ENCODE data around the gene CTNNBL1. TPM values are rescaled to one million over a fixed set of nuclear protein-coding genes. Genes with fewer than 3 reads are reported as not detected.

Gene CTNNBL1
- total RNA-seq, 1 experiment from 2014 or later, result 71.2 TPM

GRCh38 chr20:37690626-37691369 lies 3.0 kb upstream of the CTNNBL1 start:
- intact Hi-C loops (cut with micrococcal nuclease; ENCODE audit: unreplicated experiment), result no loop called here
- Histone ChIP-seq H3K27ac (ENCODE audit: low read length) (no peak overlapping the region), H3K9me3 (ENCODE audit: control insufficient read depth, insufficient read depth, low read depth, low read length) (no peaks in the 10 kb centered on the region), H3K36me3 (ENCODE audit: control insufficient read depth, insufficient read depth, low read length) (peaks cover 6% of the 10 kb centered on the region; the same call in 1 of the 2 replicates), H3K4me1 (ENCODE audit: control insufficient read depth, insufficient read depth, low read length) (0 out of 2 replicates have a peak, but pooled peaks cover 5% of the 10 kb centered on the region), H3K4me3 (ENCODE audit: low read depth in 2 of 2, low read length in 2 of 2) (no peak overlapping the region), H3K27me3 (ENCODE audit: control insufficient read depth, insufficient read depth, low read length) (peaks cover 13% of the 10 kb centered on the region)
- BruUV-seq (replicated peaks), result no TSS peak
- ATAC-seq, result no peak
- DNase-seq (ENCODE audit: low read depth, low spot score), result no peak
- ChIA-PET POLR2A (no interaction called here), CTCF (no interaction called here)
- in situ Hi-C loops (cut with HindIII; ENCODE audit: low pct_unique_long_range_greater_than_20kb, low sequenced_read_pairs), result no loop called here
- TF ChIP-seq REST (IDR thresholded peaks at IDR 0.05; ENCODE audit: insufficient read depth in 1 of 2, low read depth in 2 of 2, low read length in 1 of 2) (no peak), POLR2AphosphoS5 (IDR thresholded peaks at IDR 0.05; ENCODE audit: low read depth, low read length) (no peak), SIN3A (IDR thresholded peaks at IDR 0.05; ENCODE audit: borderline replicate concordance, insufficient read depth, low read depth, low read length) (no peak)

GRCh38 chr20:37692459-37693166 lies 1.2 kb upstream of the CTNNBL1 start:
- Histone ChIP-seq H3K9me3 (ENCODE audit: control insufficient read depth, insufficient read depth, low read depth, low read length) (no peaks in the 10 kb centered on the region), H3K27ac (ENCODE audit: low read length) (no peak overlapping the region), H3K27me3 (ENCODE audit: control insufficient read depth, insufficient read depth, low read length) (peaks cover 11% of the 10 kb centered on the region), H3K4me1 (ENCODE audit: control insufficient read depth, insufficient read depth, low read length) (0 out of 2 replicates have a peak, but pooled peaks cover 5% of the 10 kb centered on the region), H3K4me3 (ENCODE audit: low read depth in 2 of 2, low read length in 2 of 2) (no peak overlapping the region), H3K36me3 (ENCODE audit: control insufficient read depth, insufficient read depth, low read length) (peaks cover 6% of the 10 kb centered on the region; the same call in 1 of the 2 replicates)
- ATAC-seq, result no peak
- ChIA-PET CTCF (interaction anchor here (0.6 kb wide), 1 partner anchor 76 kb away, joined by 4 read pairs; no protein-coding TSS in a partner anchor), POLR2A (no interaction called here)
- BruUV-seq (replicated peaks), result no TSS peak
- intact Hi-C loops (cut with micrococcal nuclease; ENCODE audit: unreplicated experiment), result no loop called here
- in situ Hi-C loops (cut with HindIII; ENCODE audit: low pct_unique_long_range_greater_than_20kb, low sequenced_read_pairs), result no loop called here
- TF ChIP-seq TCF7L2 (IDR thresholded peaks at IDR 0.05; ENCODE audit: low read depth, low read length), result no peak
- TF ChIP-seq SIN3A (IDR thresholded peaks at IDR 0.05; ENCODE audit: borderline replicate concordance, insufficient read depth, low read depth, low read length), result no peak
- no peak for TF ChIP-seq REST (IDR thresholded peaks at IDR 0.05; ENCODE audit: insufficient read depth in 1 of 2, low read depth in 2 of 2, low read length in 1 of 2)
- no peak for TF ChIP-seq POLR2AphosphoS5 (IDR thresholded peaks at IDR 0.05; ENCODE audit: low read depth, low read length)
- no peak for TF ChIP-seq CTCF (IDR thresholded peaks at IDR 0.05)
- DNase-seq (ENCODE audit: low read depth, low spot score), result no peak

All from Panc1 (cell line).